ENCODE results near the gene LRP1-AS. TPM values are rescaled to one million over a fixed set of nuclear protein-coding genes. Genes with fewer than 3 reads are reported as not detected.

Gene LRP1-AS
- total RNA-seq, 3 donors from 2014 or later, result not detected

- Histone ChIP-seq H3K27me3 (no peaks in the 10 kb centered on the region), H3K9me3 (no peaks in the 10 kb centered on the region), H3K36me3 (no peaks in the 10 kb centered on the region), H3K4me3 (no peak overlapping the region), H3K27ac (peak overlapping the region in 1 of 2 donors; percentile 4), H3K4me1 (no peaks in the 10 kb centered on the region)
- TF ChIP-seq CTCF (IDR thresholded peaks at IDR 0.05), result no peak
- no peak for TF ChIP-seq POLR2A (IDR thresholded peaks at IDR 0.05)
- TF ChIP-seq POLR2AphosphoS5 (IDR thresholded peaks at IDR 0.05), result no peak
- DNase-seq (ENCODE audit: low spot score in 2 of 2), result no peak
- intact Hi-C loops (cut with DNase I; ENCODE audit: low total_unique reads), result no loop called here
Measured at GRCh38 chr12:57118711-57119271, 28.6 kb downstream of the LRP1-AS start.

GRCh38 chr12:57116580-57117281 lies 30.7 kb downstream of the LRP1-AS start:
- H3K27ac ChIP-seq, result no peak overlapping the region
- no peaks in the 10 kb centered on the region for H3K9me3 ChIP-seq
- no peaks in the 10 kb centered on the region for H3K27me3 ChIP-seq
- H3K36me3 ChIP-seq, result no peaks in the 10 kb centered on the region
- no peak overlapping the region for H3K4me3 ChIP-seq
- no peaks in the 10 kb centered on the region for H3K4me1 ChIP-seq
- TF ChIP-seq POLR2A (IDR thresholded peaks at IDR 0.05) (no peak), POLR2AphosphoS5 (IDR thresholded peaks at IDR 0.05) (no peak), CTCF (IDR thresholded peaks at IDR 0.05) (no peak)
- intact Hi-C loops (cut with DNase I; ENCODE audit: low total_unique reads), result no loop called here
- DNase-seq (ENCODE audit: low spot score in 2 of 2), result no peak

- intact Hi-C loops (cut with DNase I; ENCODE audit: low total_unique reads), result loop anchor here (5.0 kb wide), 1 partner anchor 40 kb away; no protein-coding TSS in a partner anchor
- no peaks in the 10 kb centered on the region for H3K27me3 ChIP-seq
- H3K27ac ChIP-seq, result peak overlapping the region; percentile 96 to 100
- TF ChIP-seq CTCF (IDR thresholded peaks at IDR 0.05), result no peak
- no peak for TF ChIP-seq POLR2AphosphoS5 (IDR thresholded peaks at IDR 0.05)
- TF ChIP-seq POLR2A (IDR thresholded peaks at IDR 0.05), result no peak
- DNase-seq (ENCODE audit: low spot score in 2 of 2), result no peak
- peak overlapping the region; percentile 65 to 89 (median 85) for H3K4me3 ChIP-seq
- H3K4me1 ChIP-seq, result no peaks in the 10 kb centered on the region
- H3K9me3 ChIP-seq, result no peaks in the 10 kb centered on the region
- no peaks in the 10 kb centered on the region for H3K36me3 ChIP-seq
Measured at GRCh38 chr12:57112492-57113294, 34.7 kb downstream of the LRP1-AS start.

GRCh38 chr12:57111031-57111734 lies 36.2 kb downstream of the LRP1-AS start, which contains the start of gene STAT6:
Gene STAT6 (minus strand): TSS chr12:57111362. CDS start chr12:57108278, 3,084 bp downstream.
- peak in 2 of 3 donors; percentile 23 to 32 for TF ChIP-seq CTCF (IDR thresholded peaks at IDR 0.05)
- TF ChIP-seq POLR2AphosphoS5 (IDR thresholded peaks at IDR 0.05), result no peak
- TF ChIP-seq POLR2A (IDR thresholded peaks at IDR 0.05), result peak; percentile 51
- Histone ChIP-seq H3K4me3 (peak within 1 kb of the TSS; percentile 65 to 89 (median 85)), H3K27ac (peak within 1 kb of the TSS; percentile 96 to 100), H3K36me3 (no peaks in the 10 kb centered on the region), H3K4me1 (no peaks in the 10 kb centered on the region), H3K27me3 (no peaks in the 10 kb centered on the region), H3K9me3 (no peaks in the 10 kb centered on the region)
- DNase-seq (ENCODE audit: low spot score in 2 of 2), result peak; percentile 79 to 86
- intact Hi-C loops (cut with DNase I; ENCODE audit: low total_unique reads), result loop anchor here (5.0 kb wide), 1 partner anchor 39 kb away; no protein-coding TSS in a partner anchor
